ENCODE data around the gene TPK1.

TPK1 gene

DNA sequence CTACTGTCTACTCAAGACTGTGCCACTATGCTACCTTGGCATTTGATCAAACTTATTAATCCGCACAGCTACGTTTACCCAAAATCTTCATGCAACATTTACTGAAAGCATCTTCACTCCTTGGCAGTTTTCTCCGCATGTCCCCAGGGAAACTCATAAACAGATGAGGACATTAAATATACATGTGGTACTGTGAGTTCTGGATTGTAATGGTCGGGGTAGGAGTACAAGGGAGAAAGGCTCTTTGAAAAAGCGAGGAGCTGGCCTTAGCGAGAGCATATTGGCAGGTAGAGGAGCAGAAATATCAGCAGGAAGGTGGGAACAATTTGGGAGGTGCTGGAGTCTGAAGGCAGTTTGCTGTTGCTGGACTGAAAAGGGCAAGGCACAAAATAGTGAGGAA is 325.2 kb downstream of the TPK1 start:
- H3K9me3 ChIP-seq (ENCODE audit: control insufficient read depth, insufficient read depth, low read length), result no peaks in the 10 kb centered on the region
- H3K79me2 ChIP-seq (ENCODE audit: control insufficient read depth, low read length), result no peaks in the 10 kb centered on the region
- no peaks in the 10 kb centered on the region for H3K27me3 ChIP-seq (ENCODE audit: control insufficient read depth, low read length)
- H3K4me3 ChIP-seq (ENCODE audit: low read length), result no peak overlapping the region
- H4K20me1 ChIP-seq (ENCODE audit: control insufficient read depth, insufficient read depth, low read depth, low read length), result no peaks in the 10 kb centered on the region
- H3K9me2 ChIP-seq (replicated peaks; ENCODE audit: control insufficient read depth, low read length), result no peaks in the 10 kb centered on the region
- H3K27ac ChIP-seq (ENCODE audit: low read depth, low read length), result no peak overlapping the region
- TF ChIP-seq, protein P1, sequence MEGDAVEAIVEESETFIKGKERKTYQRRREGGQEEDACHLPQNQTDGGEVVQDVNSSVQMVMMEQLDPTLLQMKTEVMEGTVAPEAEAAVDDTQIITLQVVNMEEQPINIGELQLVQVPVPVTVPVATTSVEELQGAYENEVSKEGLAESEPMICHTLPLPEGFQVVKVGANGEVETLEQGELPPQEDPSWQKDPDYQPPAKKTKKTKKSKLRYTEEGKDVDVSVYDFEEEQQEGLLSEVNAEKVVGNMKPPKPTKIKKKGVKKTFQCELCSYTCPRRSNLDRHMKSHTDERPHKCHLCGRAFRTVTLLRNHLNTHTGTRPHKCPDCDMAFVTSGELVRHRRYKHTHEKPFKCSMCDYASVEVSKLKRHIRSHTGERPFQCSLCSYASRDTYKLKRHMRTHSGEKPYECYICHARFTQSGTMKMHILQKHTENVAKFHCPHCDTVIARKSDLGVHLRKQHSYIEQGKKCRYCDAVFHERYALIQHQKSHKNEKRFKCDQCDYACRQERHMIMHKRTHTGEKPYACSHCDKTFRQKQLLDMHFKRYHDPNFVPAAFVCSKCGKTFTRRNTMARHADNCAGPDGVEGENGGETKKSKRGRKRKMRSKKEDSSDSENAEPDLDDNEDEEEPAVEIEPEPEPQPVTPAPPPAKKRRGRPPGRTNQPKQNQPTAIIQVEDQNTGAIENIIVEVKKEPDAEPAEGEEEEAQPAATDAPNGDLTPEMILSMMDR (IDR thresholded peaks at IDR 0.05; ENCODE audit: low read depth, low read length, poor library complexity, severe bottlenecking), result no peak
- TF ChIP-seq EZH2phosphoT487 (IDR thresholded peaks at IDR 0.05; ENCODE audit: borderline replicate concordance, low read length), result no peak
- no peaks in the 10 kb centered on the region for H3K4me1 ChIP-seq (ENCODE audit: control insufficient read depth, low read length)
- H3K36me3 ChIP-seq (ENCODE audit: control insufficient read depth, low read length), result no peaks in the 10 kb centered on the region
- no peaks in the 10 kb centered on the region for H3F3A ChIP-seq (ENCODE audit: control insufficient read depth, insufficient read depth)
- H3K4me2 ChIP-seq (ENCODE audit: low read length), result no peak overlapping the region

DNA sequence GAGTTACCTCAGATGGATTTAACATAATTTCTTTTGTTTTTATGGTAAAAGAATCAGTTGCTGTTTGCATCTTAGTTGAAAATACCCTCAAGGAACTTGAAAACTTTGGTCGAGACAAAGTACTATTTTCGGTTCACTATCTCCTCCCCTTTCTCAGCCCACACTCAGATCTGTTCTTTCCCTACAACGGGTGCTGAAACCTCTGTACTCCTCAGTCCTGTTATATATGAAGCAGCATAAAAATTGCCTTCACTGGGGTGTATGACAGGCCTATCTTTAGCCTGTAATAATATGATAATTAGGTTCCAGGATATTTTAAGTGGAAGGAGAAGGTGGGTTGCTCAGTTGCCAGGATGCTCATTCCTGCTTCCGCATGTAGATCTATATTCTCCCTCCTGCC is 327.2 kb downstream of the TPK1 start:
- H3K27me3 ChIP-seq (ENCODE audit: control insufficient read depth, low read length), result no peaks in the 10 kb centered on the region
- H3K79me2 ChIP-seq (ENCODE audit: control insufficient read depth, low read length), result no peaks in the 10 kb centered on the region
- no peaks in the 10 kb centered on the region for H4K20me1 ChIP-seq (ENCODE audit: control insufficient read depth, insufficient read depth, low read depth, low read length)
- H3K4me3 ChIP-seq (ENCODE audit: low read length), result no peak overlapping the region
- H3K9me2 ChIP-seq (replicated peaks; ENCODE audit: control insufficient read depth, low read length), result no peaks in the 10 kb centered on the region
- H3K4me1 ChIP-seq (ENCODE audit: control insufficient read depth, low read length), result no peaks in the 10 kb centered on the region
- no peak overlapping the region for H3K4me2 ChIP-seq (ENCODE audit: low read length)
- H3K27ac ChIP-seq (ENCODE audit: low read depth, low read length), result no peak overlapping the region
- H3K36me3 ChIP-seq (ENCODE audit: control insufficient read depth, low read length), result no peaks in the 10 kb centered on the region
- TF ChIP-seq EZH2phosphoT487 (IDR thresholded peaks at IDR 0.05; ENCODE audit: borderline replicate concordance, low read length), result no peak
- TF ChIP-seq, protein P1 (IDR thresholded peaks at IDR 0.05; ENCODE audit: low read depth, low read length, poor library complexity, severe bottlenecking), result no peak
- no peaks in the 10 kb centered on the region for H3K9me3 ChIP-seq (ENCODE audit: control insufficient read depth, insufficient read depth, low read length)
- H3F3A ChIP-seq (ENCODE audit: control insufficient read depth, insufficient read depth), result no peaks in the 10 kb centered on the region

DNA sequence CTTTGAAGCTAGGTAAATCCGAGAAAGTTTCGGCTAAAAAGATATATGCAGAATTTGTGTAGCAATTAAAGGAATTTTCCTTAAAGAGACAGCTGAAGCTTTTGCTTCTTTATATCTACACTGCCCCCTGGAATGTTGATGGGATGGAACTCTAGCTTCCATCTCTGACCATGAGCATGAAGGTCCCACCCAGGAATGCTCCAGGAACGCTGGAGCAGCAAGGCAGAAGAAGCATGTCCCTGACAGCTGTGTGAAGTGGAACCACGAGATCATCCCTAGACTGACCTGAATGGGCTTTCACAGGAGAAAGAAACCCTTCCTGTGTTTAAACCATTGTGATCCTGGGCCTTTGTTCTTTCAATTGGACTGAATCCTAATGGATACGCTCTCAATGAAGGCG is 332.6 kb downstream of the TPK1 start:
- H3K9me2 ChIP-seq (replicated peaks; ENCODE audit: control insufficient read depth, low read length), result no peaks in the 10 kb centered on the region
- H3K79me2 ChIP-seq (ENCODE audit: control insufficient read depth, low read length), result no peaks in the 10 kb centered on the region
- no peaks in the 10 kb centered on the region for H4K20me1 ChIP-seq (ENCODE audit: control insufficient read depth, insufficient read depth, low read depth, low read length)
- H3K4me1 ChIP-seq (ENCODE audit: control insufficient read depth, low read length), result no peaks in the 10 kb centered on the region
- no peak for TF ChIP-seq EZH2phosphoT487 (IDR thresholded peaks at IDR 0.05; ENCODE audit: borderline replicate concordance, low read length)
- TF ChIP-seq, protein P1 (IDR thresholded peaks at IDR 0.05; ENCODE audit: low read depth, low read length, poor library complexity, severe bottlenecking), result no peak
- no peak overlapping the region for H3K4me2 ChIP-seq (ENCODE audit: low read length)
- H3F3A ChIP-seq (ENCODE audit: control insufficient read depth, insufficient read depth), result no peaks in the 10 kb centered on the region
- H3K27me3 ChIP-seq (ENCODE audit: control insufficient read depth, low read length), result no peaks in the 10 kb centered on the region
- H3K4me3 ChIP-seq (ENCODE audit: low read length), result no peak overlapping the region
- H3K36me3 ChIP-seq (ENCODE audit: control insufficient read depth, low read length), result no peaks in the 10 kb centered on the region
- no peaks in the 10 kb centered on the region for H3K9me3 ChIP-seq (ENCODE audit: control insufficient read depth, insufficient read depth, low read length)
- no peak overlapping the region for H3K27ac ChIP-seq (ENCODE audit: low read depth, low read length)

DNA sequence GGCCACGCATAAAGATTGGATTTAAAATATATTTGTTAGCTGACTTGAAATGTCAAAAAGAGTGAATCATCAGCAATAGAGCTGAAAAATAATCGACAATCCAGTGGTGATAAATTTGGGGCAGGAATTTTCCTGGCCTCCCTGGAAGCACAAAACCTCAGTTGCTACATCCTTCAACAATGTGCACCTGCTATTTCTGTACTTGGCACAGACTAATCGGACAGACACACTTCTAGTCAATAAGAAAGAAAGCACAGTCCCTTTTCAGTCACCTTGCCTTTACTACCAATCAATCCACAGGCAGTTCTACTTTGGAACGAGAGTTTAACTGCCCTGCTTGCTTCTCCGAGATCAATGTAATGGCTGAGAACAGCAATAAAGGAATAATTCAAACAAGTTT is 335.6 kb downstream of the TPK1 start:
- H3K9me3 ChIP-seq (ENCODE audit: control insufficient read depth, insufficient read depth, low read length), result no peaks in the 10 kb centered on the region
- H3K27ac ChIP-seq (ENCODE audit: low read depth, low read length), result no peak overlapping the region

More for the DNA sequence above, 335.6 kb downstream of the TPK1 start:
- Histone ChIP-seq H3F3A (ENCODE audit: control insufficient read depth, insufficient read depth) (no peaks in the 10 kb centered on the region), H3K4me1 (ENCODE audit: control insufficient read depth, low read length) (no peaks in the 10 kb centered on the region), H3K36me3 (ENCODE audit: control insufficient read depth, low read length) (no peaks in the 10 kb centered on the region), H3K4me2 (ENCODE audit: low read length) (no peak overlapping the region), H3K27me3 (ENCODE audit: control insufficient read depth, low read length) (no peaks in the 10 kb centered on the region), H3K9me2 (replicated peaks; ENCODE audit: control insufficient read depth, low read length) (no peaks in the 10 kb centered on the region), H3K79me2 (ENCODE audit: control insufficient read depth, low read length) (no peaks in the 10 kb centered on the region), H3K4me3 (ENCODE audit: low read length) (no peak overlapping the region), H4K20me1 (ENCODE audit: control insufficient read depth, insufficient read depth, low read depth, low read length) (no peaks in the 10 kb centered on the region)
- TF ChIP-seq EZH2phosphoT487 (IDR thresholded peaks at IDR 0.05; ENCODE audit: borderline replicate concordance, low read length), result no peak
- TF ChIP-seq, protein P1 (IDR thresholded peaks at IDR 0.05; ENCODE audit: low read depth, low read length, poor library complexity, severe bottlenecking), result no peak

Measured in DOHH2 (cell line).